Heart left ventricle (tissue), 16 donors: ENCODE measurements around the gene CSMD2. TPM values are rescaled to one million over a fixed set of nuclear protein-coding genes. Genes with fewer than 3 reads are reported as not detected.
A peak's percentile ranks its signal among the peaks of the same experiment; 100 is the strongest.
"Not testable (repeated sequence)": the region's sequence is repeated elsewhere in the genome, so short reads cannot be mapped to it uniquely, and the experiment has no call there.

ENCODE experiments used
- ATAC-seq, 4 donors: fragments of 200-7000 bp; cut with Tn5 transposase; one replicate each; pipeline ENCODE4 v1.9.1; 2020 to 2022; ENCODE audit warnings: moderate library complexity in 4 of 4, mild to moderate bottlenecking in 3 of 4, moderate number of reproducible peaks in 1 of 4
- DNase-seq, 5 donors: peaks; one replicate each; pipeline ENCODE4 v3.0.0-alpha.2; 2020
- H3K27ac ChIP-seq, 12 donors: fragments of 200-600 bp; sonication (generic) in 4 of 12; one replicate each; pipeline versions ENCODE4 v1.5.0 to v1.8.0; 2016 to 2022; ENCODE audit warnings: mild to moderate bottlenecking in 2 of 12
- H3K27me3 ChIP-seq, 9 donors: fragments of 200-600 bp; sonication (generic) in 2 of 9; one replicate each; pipeline versions ENCODE4 v1.5.1 to v1.8.0; 2016 to 2022; ENCODE audit warnings: mild to moderate bottlenecking in 3 of 9
- H3K36me3 ChIP-seq, 9 donors: fragments of 200-600 bp; sonication (generic) in 2 of 9; one replicate each; pipeline versions ENCODE4 v1.5.0 to v1.8.0; 2018 to 2022; ENCODE audit warnings: mild to moderate bottlenecking in 2 of 9
- H3K4me1 ChIP-seq, 12 donors: fragments of 200-600 bp; sonication (generic) in 4 of 12; one replicate each; pipeline versions ENCODE4 v1.5.0 to v1.8.0; 2016 to 2022; ENCODE audit warnings: mild to moderate bottlenecking in 3 of 12
- H3K4me3 ChIP-seq, 12 donors: fragments of 200-600 bp; sonication (generic) in 4 of 12; one replicate each; pipeline versions ENCODE4 v1.5.0 to v1.8.0; 2017 to 2022; ENCODE audit warnings: mild to moderate bottlenecking in 9 of 12, moderate library complexity in 4 of 12
- H3K9me3 ChIP-seq, 12 donors: fragments of 200-600 bp; sonication (generic) in 4 of 12; one replicate each; pipeline versions ENCODE4 v1.5.0 to v1.8.0; 2016 to 2022; ENCODE audit warnings: mild to moderate bottlenecking in 1 of 12
- CTCF ChIP-seq, 12 donors: fragments of 200-600 bp; sonication (generic) in 4 of 12; IDR thresholded peaks; one replicate each; pipeline versions ENCODE4 v1.5.0 to v1.8.0; 2018 to 2022; ENCODE audit warnings: antibody characterized with exemption in 12 of 12, mild to moderate bottlenecking in 5 of 12
- POLR2A ChIP-seq, 2 donors: fragments of 450-650 bp; IDR thresholded peaks; one replicate each; pipeline ENCODE4 v1.6.1; 2017; ENCODE audit warnings: antibody characterized with exemption in 2 of 2, mild to moderate bottlenecking in 2 of 2, moderate library complexity in 2 of 2
- WGBS, 4 donors: extraction: QIAGEN DNeasy Blood & Tissue Kit in 2 of 4; methylation state at CpG; one replicate each; pipeline versions ENCODE4 v1.1.5 to v1.1.7; 2013 to 2018; 5-methylcytosine and 5-hydroxymethylcytosine counted together
- intact Hi-C, 10 donors: fragments of 100-400 bp; cut with DNase I; formaldehyde crosslinking; loops; one replicate each; pipeline versions ENCODE4 v1.11.1 to v1.14.2; 2022
- polyA plus RNA-seq, 2 donors: library from polyadenylated mRNA; stranded (reverse); fragments of 200-250 nt; gene quantifications; one replicate each; pipeline ENCODE4 v1.2.3, GENCODE V29; 2013
- total RNA-seq, 9 donors: library from RNA; depleted of rRNA in 2 of 9; stranded (reverse); fragments of >200 nt in 2 of 9; fragmentation: NEBNext Ultra II Directional in 3 of 9; extraction: Animal tissue kit (Norgen Biotek cat#: 25700) in 3 of 9; gene quantifications; one replicate each; pipeline versions ENCODE4 v1.1.0 to v1.2.4, GENCODE V29; 2016 to 2023
- donor health status: ischemic (EF 13 %, LVEDD 7.1; RV severe dilation, severe dysfunction).
- donor health status: healthy with polysubstance abuse.
- donor health status: DM: no; HTN: yes; CAD: no.
- donor health status: DM: no; HTN: no; CAD: no.
- donor health status: ischemic (EF 25% LVEDD 6.9; RV normal size, moderate dysfunction).
- donor health status: ischemic (EF 25% LVEDD 5.7; RV mildly dilated, moderate dysfunction).
- donor health status: healthy.
- donor health status: DM: yes; HTN: yes; CAD: no.
- donor health status: ischemic (EF 35%, LVEDD 5.7; RV mildly dilated, moderate dysfunction).
- donor health status: nonischemic (EF 11% LVEDD 7.7; RV severe dilation, severe dysfunction).
- donor health status: DM: yes; HTN: yes; CAD: no.
- donor health status: PGD.
- donor health status: ischemic (EF 29% LVEDD 5.4; RV normal size, mild dysfunction).
- donor health status: nonischemic (EF 23%, LVEDD 6.1; RV moderate dilation, normal function).

CSMD2 gene
- total and polyA plus RNA-seq, 11 donors: 0.02 to 0.79 (median 0.22) TPM

DNA sequence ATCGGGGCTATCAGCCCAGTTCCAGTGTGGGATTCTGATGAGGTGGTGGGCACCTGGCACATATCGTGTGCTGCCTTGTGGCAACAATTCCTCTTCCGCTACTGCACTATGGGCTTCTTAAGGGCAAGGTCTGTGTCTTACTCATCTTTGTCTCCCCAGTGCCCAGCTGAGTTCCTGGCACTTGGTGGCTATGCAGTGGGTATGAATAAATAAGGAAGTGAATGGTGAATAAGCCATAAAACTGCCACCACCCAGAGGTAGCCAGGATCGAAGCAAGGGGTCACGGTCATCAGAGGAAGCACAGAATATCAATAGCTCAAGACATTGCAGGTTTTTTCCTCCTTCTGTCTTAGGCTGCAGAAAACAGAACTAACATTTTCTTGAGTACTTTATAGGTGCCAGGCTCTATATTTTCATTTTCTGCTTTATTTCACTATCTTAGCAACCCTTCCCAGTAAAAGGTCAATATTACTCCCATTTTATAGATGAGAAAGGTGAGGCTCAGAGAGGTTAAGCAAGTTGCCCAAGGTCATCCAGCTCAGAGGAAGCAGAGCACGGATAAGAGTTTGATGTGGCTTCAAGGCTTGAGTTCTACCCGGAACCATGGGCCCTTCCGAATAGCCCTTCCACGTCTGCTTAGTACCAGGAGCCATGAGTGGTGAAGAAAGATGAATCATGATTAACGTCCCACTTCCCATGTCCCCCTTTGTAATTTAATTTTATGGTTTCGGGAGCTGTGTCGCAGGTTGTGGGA lies 21.9 kb upstream of the CSMD2 start:
- WGBS, 4 donors: 73 to 79% (median 75%) methylated on average over 12 of the region's 12 CpGs
- Histone ChIP-seq H3K4me3 (no peak overlapping the region), H3K36me3 (no peaks in the 10 kb centered on the region), H3K27ac (no peak overlapping the region), H3K9me3 (peaks cover 0 to 13% (median 2%) of the 10 kb centered on the region in 12 donors), H3K4me1 (no peaks in the 10 kb centered on the region), H3K27me3 (peaks cover 0 to 40% (median 8%) of the 10 kb centered on the region in 9 donors)
- DNase-seq (no peak), ATAC-seq (no peak)
- TF ChIP-seq POLR2A (IDR thresholded peaks at IDR 0.05) (no peak), CTCF (IDR thresholded peaks at IDR 0.05) (no peak)
- intact Hi-C loops: no loop called here

DNA sequence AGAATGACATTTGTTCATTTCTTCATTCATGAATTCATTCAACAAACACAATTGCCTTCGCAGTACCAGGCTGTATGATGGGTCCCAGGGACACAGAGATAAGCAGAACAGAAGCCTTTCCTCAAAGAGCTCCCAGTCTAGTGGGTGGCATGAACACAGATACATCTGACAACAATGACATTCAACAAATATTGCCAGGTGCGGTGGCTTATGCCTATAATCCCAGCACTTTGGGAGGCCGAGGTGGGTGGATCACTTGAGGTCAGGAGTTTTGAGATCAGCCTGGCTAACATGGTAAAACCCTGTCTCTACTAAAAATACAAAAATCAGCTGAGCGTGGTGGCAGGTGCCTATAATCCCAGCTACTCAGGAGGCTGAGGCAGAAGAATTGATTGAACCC lies 18.4 kb upstream of the CSMD2 start:
- ATAC-seq, H3K36me3 ChIP-seq, H3K27ac ChIP-seq, DNase-seq, H3K9me3 ChIP-seq, H3K4me1 ChIP-seq, H3K4me3 ChIP-seq, intact Hi-C loops: not testable (repeated sequence)
- WGBS, 4 donors: 79 to 84% (median 81%) methylated on average over 4 of the region's 4 CpGs
- H3K27me3 ChIP-seq: peaks cover 0 to 57% (median 19%) of the 10 kb centered on the region in 9 donors

DNA sequence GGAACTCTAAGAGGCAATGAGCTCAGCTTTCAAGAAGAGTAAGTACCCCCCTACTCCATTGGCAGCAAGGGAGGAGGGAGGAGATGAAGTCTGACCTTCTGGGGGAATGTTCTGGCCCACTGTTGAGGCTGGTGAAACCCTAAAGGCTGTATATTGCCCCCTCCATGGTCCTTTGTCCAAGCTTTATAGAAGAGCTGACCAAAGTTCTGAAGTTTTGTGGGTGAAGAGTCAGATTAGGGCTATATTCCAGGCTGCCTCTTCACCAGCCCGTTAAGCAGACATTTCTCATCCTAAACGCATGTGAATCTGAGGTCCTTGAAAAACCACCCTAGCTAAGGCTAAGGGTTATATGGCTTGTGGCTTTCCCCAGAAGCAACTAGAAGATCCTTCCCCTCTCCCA lies 13.0 kb upstream of the CSMD2 start:
- Histone ChIP-seq H3K27ac (no peak overlapping the region), H3K9me3 (no peaks in the 10 kb centered on the region), H3K4me3 (no peak overlapping the region), H3K27me3 (peaks cover 14 to 75% (median 61%) of the 10 kb centered on the region in 9 donors), H3K4me1 (peaks cover 0 to 9% (median 0%) of the 10 kb centered on the region in 12 donors), H3K36me3 (no peaks in the 10 kb centered on the region)
- intact Hi-C loops: no loop called here
- 59 to 68% (median 63%) methylated on average over 2 of the region's 2 CpGs for WGBS, 4 donors
- no peak for ATAC-seq
- no peak for DNase-seq
- no peak for TF ChIP-seq CTCF (IDR thresholded peaks at IDR 0.05)
- no peak for TF ChIP-seq POLR2A (IDR thresholded peaks at IDR 0.05)

- intact Hi-C loops: no loop called here
- DNase-seq (no peak), ATAC-seq (peak in 2 of 4 donors; percentile 31 to 44)
- Histone ChIP-seq H3K27ac (no peak within 1 kb of the TSS), H3K9me3 (no peaks in the 10 kb centered on the region), H3K4me1 (peaks cover 0 to 9% (median 0%) of the 10 kb centered on the region in 12 donors), H3K27me3 (peaks cover 14 to 84% (median 64%) of the 10 kb centered on the region in 9 donors), H3K36me3 (no peaks in the 10 kb centered on the region), H3K4me3 (peak within 1 kb of the TSS in 1 of 12 donors; percentile 1)
- 3 to 6% (median 4%) methylated on average over 21 to 58 of the region's 58 CpGs for WGBS, 4 donors
- TF ChIP-seq CTCF (IDR thresholded peaks at IDR 0.05) (no peak), POLR2A (IDR thresholded peaks at IDR 0.05) (no peak)
Observed at GRCh38 chr1:34176830-34177603, 12.0 kb upstream of the CSMD2 start, which contains the start of gene C1orf94. Gene C1orf94, plus strand, starts transcription at chr1:34176907. Its CDS starts 883 bp downstream, at chr1:34177790.
